Fibroblast of villous mesenchyme (primary cell): ENCODE data around the gene LDLRAP1. TPM values are rescaled to one million over a fixed set of nuclear protein-coding genes. Genes with fewer than 3 reads are reported as not detected.

Source experiments
- DNase-seq: peaks from one replicate; pipeline ENCODE4 v3.0.0-alpha.2; 2010; ENCODE audit warnings: low read depth
- H3K4me3 ChIP-seq: 2 replicates; pipeline ENCODE4 v1.5.1; 2011; ENCODE audit warnings: low read depth, mild to moderate bottlenecking, low read length
- CTCF ChIP-seq: IDR thresholded peaks from 2 replicates; pipeline ENCODE4 v1.5.1; 2012; ENCODE audit warnings: low read depth, mild to moderate bottlenecking, low read length; ENCODE audit not compliant: insufficient read depth
- total RNA-seq: library from RNA; depleted of rRNA; stranded (reverse); fragments of >200 nt; gene quantifications from 2 replicates; pipeline ENCODE4 v1.2.3, GENCODE V29; 2012

LDLRAP1 gene
- 18.4 and 24.6 TPM in 2 replicates for total RNA-seq

- H3K4me3 ChIP-seq = peak within 1 kb of the TSS; percentile 81
- TF ChIP-seq CTCF = no peak
- DNase-seq = peak; percentile 71
Observed at GRCh38 chr1:25543425-25544242, at the start of gene LDLRAP1. Gene LDLRAP1 (plus strand): TSS chr1:25543606. CDS start chr1:25543699, 93 bp downstream.

GRCh38 chr1:25494952-25495351 lies 48.5 kb upstream of the LDLRAP1 start:
- DNase-seq = no peak
- H3K4me3 ChIP-seq = no peak overlapping the region
- no peak for TF ChIP-seq CTCF

- no peak for TF ChIP-seq CTCF
- DNase-seq = no peak
- H3K4me3 ChIP-seq = no peak overlapping the region
Observed at GRCh38 chr1:25500694-25501093, 42.7 kb upstream of the LDLRAP1 start.

- peak; percentile 28 for TF ChIP-seq CTCF
- H3K4me3 ChIP-seq = no peak overlapping the region
- peak; percentile 93 for DNase-seq
Observed at GRCh38 chr1:25501235-25502058, 42.0 kb upstream of the LDLRAP1 start.

- H3K4me3 ChIP-seq = no peak overlapping the region
- no peak for DNase-seq
- TF ChIP-seq CTCF = no peak
Observed at GRCh38 chr1:25502957-25503356, 40.4 kb upstream of the LDLRAP1 start.

- DNase-seq = no peak
- TF ChIP-seq CTCF = peak; percentile 34
Observed at GRCh38 chr1:25503551-25504426, 39.6 kb upstream of the LDLRAP1 start.

More at GRCh38 chr1:25503551-25504426, 39.6 kb upstream of the LDLRAP1 start:
- no peak overlapping the region for H3K4me3 ChIP-seq
